Lung microvascular endothelial cell (primary cell): Measurements from ENCODE around the gene BAHD1. TPM values are rescaled to one million over a fixed set of nuclear protein-coding genes. Genes with fewer than 3 reads are reported as not detected.

Experiments
- DNase-seq, 2 donors: peaks; one replicate each; pipeline versions ENCODE4 v3.0.0 to v3.0.0-alpha.2; 2010; ENCODE audit warnings: low read depth in 2 of 2
- total RNA-seq: library from RNA; depleted of rRNA; stranded (reverse); fragments of >200 nt; gene quantifications from 2 replicates; pipeline ENCODE4 v1.2.1, GENCODE V29; 2014

BAHD1 gene
- total RNA-seq = 5.2 and 6.5 TPM in 2 replicates

DNA sequence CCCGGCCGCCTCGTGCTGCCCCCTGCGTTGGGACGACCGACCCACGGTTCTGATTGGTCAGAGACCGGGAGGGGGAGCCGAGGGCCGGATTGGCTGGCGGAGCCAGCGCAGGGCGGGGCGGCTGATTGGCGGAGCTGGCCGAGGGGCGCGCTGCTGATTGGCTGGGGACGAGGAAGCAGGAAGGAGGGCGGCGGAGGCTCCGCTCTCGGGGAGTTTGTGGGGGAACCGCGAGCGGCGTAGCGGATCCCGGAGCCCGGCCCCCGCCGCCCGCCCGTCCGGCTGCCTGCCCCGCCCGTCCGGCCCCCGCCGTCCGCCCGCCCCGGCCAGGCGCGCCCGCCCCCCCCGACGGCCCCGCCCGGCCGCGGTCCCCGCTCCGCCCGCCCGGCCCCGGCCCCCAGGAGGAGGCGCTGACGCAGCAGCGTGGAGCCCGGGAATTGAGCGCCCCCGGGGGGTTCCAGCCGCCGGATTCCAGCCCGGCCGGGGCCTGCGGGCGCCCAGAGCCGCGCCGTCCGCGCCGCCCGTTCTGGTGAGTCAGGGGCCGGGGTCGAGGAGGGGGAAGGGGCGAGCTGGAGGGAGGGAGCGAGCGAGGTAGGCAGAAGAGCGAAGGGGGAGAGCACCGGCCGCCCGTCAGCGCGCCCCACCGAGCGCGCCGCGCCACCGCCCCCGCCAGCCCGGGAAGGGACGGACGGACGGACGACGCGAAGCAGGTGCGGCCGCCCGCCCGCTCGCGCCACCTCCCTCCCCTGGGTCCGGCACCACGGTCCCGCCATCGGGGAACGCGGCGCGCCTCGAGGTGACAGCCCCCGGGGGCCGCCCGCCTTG lies at the start of gene BAHD1:
BAHD1 (plus strand) TSS at position 211 of the 822 bp plus-strand sequence. CDS start 17,512 bp downstream, outside the sequence.
- peak; percentile 95 to 97 for DNase-seq

DNA sequence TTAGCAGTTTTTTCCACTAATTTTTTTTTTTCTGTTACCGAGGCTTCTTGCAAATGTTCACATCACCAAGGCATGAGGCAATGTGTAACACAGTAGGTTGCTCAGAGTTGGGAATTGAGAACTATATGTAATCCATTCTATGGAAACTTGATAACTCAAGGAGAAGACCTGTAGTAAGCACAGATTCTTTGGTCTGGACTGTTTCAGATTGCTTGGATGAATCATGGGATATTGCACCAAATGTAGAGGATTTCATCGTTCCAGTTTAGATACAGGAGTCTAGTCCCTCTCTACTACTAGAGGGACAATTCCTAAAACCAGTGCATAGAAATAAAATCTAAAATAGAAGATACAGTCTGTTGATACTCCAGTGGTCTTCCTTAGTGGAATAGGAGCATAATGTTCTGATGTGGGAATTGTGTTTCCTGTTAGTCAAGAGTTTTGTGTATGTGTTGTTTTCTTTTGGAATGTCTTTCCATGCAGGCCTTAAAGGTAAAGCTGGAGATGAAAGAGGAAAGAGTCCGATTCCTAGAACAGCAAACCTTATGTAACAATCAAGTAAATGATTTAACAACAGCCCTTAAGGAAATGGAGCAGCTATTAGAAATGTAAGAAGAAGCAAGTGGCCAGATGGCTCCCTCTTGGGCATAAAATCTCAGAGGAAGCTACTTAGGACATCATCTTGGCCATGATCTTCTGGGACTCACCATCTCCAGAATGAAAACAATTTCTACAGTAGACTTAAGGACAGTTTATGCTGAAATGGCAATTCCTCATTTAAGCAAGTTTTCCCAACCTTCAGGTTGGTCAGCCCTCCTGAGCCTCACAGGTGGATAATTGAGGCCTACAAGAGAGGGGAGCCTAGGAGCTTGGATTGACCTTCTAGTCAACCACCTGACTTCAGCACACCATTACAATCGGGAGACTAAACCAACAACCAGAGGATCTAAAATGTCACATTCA lies 47.5 kb upstream of the BAHD1 start:
- DNase-seq = no peak

DNA sequence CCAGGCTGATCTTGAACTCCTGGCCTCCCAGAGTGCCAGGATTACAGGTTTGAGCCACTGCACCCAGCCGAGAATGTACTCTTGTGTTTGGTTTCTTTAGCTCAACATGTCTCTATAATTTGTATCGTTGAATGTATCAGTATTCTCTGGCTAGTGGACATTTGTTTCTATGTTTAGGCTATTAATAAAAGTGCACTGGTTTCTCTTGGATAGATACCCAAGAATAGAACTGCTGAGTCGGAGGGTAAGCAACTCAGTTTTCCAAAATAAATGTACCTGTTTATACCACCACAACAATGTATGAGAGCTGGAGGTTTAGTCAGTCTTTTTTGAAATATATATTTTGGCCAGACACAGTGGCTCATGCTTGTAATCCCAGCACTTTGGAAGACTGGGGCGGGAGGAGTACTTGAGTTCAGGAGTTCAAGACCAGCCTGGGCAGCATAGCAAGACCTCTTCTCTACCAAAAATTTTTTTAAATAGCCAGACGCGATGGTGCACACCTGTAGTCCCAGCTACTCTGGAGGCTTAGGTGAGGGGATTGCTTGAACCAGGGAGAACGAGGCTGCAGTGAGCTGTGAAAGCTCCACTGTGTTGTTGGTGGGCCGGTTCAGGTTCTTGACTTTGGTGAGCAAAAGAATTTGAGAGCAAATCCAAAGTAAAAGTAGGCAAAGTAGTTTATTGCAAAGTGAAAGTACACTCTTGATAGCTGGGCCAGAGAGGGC lies 42.9 kb upstream of the BAHD1 start:
- no peak for DNase-seq

DNA sequence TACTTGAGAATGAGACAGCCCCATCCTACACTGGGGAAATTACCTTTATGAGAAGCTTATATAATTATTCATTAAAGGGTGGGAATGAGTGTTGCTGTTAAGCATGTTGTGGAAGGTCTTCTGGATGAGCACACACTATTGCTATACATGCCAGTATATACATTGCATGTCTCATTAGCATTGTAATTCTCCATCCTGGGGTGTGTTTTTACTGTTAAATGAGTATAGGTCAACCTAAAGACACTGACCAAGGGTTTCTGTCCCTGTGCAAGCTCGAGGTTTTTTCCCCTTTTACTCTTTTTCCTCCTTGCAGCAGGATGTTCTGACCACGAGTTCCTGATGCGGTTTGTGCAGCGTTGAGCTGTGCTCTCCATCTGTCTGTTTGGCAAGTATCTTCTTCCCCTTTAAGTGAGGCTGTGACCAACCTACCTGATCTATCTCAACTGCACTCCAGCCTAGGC lies 42.3 kb upstream of the BAHD1 start:
- DNase-seq = no peak

DNA sequence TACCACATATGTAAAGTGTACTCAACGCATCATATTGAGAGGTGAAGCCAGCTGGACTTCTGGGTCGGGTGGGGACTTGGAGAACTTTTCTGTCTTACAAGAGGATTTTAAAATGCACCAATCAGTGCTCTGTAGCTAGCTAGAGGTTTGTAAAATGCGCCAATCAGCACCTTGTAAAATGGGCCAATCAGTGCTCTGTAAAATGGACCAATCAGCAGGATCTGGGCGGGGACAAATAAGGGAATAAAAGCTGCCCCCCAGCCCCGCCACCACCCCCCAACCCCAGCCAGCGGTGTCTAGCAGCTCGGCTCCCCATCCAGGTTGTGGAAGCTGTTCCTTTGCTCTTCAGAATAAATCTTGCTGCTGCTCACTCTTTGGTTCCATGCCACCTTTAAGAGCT lies 41.4 kb upstream of the BAHD1 start:
- no peak for DNase-seq

DNA sequence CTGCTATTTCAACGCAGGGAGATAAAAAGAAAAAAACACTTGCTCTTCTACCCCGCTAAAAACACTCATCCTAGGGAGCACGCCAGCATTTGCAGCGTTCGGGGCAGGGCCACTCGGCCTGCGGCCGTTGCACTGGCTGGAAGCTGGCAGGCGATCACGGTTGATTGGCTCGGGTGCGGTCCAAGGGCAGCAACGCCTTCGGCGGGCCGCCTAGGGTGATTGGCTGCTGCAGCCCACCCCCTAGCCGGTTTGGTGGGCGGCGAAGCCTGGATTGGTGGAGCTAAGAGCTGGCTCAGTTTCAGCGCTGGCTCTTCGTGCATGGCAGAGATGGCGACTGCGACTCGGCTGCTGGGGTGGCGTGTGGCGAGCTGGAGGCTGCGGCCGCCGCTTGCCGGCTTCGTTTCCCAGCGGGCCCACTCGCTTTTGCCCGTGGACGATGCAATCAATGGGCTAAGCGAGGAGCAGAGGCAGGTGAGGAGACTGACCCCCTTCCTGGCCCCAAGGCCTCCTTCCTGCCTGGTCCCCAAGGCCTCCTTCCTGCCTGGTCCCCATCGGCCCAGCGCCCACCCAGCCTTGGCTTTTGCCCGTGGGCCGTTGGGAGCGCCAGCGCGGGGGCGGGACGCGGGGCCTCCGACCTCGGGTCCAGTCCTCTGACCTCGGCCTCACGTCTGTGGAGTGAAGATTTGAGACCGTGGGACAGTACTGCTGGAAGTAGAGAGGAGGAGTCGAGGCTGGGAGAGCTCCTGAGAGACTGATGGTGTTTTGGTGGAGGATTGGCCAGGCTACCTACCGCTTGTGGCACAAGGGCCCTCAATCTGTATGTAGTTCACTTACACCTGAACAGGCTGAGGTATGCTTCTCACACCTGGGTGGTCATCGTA lies 35.0 kb upstream of the BAHD1 start, which contains the start of gene IVD:
IVD (plus strand) TSS at position 295 of the 881 bp plus-strand sequence; CDS start at position 328, 33 bp downstream.
- peak; percentile 97 for DNase-seq

DNA sequence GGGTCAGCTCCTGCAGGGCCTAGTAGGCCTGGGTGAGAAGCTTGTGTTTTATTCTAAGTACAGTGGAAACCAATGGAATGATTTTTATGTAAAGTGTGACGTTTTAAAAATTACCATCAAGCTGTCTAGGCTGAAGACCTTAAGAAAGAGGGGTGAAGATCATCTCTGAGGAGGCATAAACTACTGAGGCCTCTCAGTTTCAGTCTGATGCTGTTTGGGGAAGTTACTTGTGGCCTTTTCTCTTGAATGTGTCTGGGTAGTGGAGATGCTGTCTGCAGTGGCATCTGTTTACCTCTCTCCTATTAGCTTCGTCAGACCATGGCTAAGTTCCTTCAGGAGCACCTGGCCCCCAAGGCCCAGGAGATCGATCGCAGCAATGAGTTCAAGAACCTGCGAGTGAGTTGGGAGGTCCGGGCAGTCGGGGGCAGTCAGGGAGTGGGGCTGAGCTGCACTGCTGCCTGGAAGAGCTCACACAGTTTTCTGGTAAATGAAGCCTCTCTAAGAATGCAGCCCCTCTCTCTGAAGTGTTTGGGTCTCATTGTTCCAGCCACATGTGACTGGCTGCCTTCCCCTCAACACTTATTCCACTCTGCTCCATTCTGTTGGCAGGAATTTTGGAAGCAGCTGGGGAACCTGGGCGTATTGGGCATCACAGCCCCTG lies 33.3 kb upstream of the BAHD1 start:
- DNase-seq = no peak

DNA sequence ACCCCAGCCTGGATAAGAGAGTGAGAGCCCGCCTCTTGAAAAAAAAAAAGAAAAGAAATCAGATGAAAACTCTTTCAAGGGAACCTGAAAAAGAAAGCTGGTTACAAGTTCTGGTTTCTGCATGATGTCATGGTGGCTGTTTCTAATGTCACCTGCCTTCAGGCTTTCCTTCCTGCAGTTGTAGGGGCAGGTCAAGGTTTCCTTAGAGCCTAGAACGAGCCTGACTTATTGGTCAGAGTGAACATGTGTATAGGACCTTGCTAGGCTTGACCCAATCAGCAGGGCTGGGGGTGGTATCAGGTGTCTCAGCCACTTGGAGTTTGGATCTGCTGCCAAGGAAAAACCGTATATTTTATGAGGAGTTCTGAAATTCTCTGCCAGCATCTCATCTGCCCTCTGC lies 31.4 kb upstream of the BAHD1 start:
- DNase-seq = no peak

DNA sequence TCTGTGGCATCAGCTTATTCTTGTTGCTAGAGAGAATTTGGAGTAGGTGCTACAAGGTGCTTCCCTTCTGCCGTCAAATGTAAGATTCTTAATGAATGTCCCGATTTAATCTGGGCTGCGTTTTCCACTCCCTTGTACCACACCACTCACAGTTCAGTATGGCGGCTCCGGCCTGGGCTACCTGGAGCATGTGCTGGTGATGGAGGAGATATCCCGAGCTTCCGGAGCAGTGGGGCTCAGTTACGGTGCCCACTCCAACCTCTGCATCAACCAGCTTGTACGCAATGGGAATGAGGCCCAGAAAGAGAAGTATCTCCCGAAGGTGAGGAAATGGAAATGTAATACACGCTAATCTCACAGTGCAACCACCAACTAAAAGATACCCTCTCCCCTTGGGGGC lies 30.3 kb upstream of the BAHD1 start:
- DNase-seq = no peak

DNA sequence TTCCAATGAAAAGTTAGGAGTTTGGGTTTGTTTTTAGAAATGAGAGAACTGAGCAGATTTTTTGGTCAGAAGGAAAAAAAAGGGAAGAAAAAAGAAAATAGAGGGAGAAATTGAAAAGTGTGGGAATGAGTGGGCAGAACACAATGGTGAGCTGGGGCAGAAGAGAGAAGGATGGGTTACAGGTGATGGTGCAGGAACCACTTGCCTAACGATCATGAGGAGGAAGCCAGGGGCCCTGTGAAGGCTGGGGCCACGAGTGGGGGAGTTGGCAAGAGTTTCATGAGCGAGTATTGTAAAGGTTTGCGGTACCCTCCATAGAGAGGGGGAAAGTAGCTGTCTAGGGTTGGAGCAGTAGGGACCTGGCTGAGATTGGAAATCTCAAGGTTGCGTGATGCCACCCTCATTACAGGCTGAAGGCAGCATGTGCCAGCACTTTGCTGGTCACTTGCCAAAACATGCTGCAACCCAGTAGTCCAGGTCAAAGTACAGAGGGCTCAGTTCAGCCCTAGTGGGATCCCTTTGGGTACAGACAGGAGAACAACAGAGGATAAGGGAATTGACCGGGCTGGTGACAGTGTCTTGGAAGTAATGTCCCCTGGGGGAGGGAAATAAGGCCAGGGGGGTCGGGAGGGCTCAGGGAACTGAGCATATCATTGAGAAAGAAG lies 28.5 kb upstream of the BAHD1 start:
- DNase-seq = no peak

DNA sequence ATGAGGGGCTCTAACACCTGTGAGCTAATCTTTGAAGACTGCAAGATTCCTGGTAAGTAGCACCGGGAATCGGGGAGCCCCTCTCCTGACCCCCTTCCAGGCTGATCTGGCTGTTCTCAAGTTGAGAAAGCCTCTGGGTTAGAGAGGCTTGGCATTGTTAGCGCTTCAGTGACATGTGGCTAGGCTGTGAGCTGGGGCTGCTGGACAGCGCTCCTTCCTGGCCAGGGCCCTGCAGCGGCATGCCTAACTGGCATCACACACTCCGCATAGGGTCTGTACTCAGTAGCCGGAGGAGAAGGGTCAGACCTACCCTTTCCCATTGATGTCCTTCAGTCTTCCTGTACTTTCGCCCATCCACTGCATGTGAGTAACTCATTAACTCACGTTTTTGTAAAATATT lies 27.7 kb upstream of the BAHD1 start:
- no peak for DNase-seq

DNA sequence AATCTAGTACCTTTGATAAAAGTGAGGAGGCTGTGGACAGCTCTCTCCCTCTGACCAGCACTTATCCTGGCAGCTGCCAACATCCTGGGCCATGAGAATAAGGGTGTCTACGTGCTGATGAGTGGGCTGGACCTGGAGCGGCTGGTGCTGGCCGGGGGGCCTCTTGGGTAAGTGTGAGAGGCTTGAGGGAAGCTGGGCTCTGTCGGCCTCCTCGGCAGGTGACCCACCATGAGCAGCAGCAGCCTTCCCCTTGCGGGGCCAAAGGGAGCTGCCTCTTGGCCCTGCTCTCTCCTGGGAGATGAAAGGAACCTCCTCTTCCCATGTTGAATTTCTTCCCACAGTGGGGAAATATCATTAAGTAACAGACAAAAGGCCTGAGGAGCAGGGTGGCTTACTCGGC lies 25.9 kb upstream of the BAHD1 start:
- no peak for DNase-seq

DNA sequence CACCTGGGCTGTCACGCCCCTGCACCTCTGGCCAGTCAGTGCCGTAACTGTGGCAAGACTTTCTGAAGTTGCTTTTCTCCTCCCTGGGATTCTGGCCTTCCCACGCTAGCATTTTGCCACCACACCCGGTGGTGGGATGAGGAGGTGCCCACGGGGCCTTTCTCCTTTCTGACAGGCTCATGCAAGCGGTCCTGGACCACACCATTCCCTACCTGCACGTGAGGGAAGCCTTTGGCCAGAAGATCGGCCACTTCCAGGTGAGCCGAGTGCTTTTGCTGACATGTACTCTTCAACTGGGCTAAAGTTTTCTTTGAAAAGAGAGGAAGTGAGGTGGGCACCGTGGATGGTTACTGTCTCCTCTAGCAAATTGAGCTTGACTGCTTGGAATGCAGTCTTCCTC lies 25.5 kb upstream of the BAHD1 start:
- no peak for DNase-seq

DNA sequence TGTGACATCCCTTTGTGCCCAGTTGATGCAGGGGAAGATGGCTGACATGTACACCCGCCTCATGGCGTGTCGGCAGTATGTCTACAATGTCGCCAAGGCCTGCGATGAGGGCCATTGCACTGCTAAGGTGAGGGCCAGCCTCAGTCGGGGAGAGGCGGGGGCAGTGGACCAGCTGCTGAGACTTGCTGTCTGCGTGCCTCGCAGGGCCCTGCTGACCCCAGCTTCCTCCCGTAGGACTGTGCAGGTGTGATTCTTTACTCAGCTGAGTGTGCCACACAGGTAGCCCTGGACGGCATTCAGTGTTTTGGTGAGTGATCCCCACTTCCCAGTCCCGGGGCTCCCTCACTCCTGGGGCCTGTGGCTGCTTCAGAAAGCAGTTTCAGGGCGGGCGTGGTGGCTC lies 24.7 kb upstream of the BAHD1 start:
- DNase-seq = no peak

DNA sequence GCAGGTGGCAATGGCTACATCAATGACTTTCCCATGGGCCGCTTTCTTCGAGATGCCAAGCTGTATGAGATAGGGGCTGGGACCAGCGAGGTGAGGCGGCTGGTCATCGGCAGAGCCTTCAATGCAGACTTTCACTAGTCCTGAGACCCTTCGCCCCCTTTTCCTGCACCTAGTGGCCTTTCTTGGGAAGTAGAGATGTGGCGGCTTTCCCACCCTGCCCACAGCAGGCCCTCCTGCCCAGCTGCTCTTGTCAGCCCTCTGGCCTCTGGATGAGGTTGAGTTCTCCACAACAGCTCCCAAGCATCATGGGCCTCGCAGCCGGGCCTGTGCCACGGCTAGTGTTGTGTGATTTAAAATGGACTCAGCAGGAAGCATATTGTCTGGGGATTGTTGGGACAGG lies 22.6 kb upstream of the BAHD1 start:
- no peak for DNase-seq

DNA sequence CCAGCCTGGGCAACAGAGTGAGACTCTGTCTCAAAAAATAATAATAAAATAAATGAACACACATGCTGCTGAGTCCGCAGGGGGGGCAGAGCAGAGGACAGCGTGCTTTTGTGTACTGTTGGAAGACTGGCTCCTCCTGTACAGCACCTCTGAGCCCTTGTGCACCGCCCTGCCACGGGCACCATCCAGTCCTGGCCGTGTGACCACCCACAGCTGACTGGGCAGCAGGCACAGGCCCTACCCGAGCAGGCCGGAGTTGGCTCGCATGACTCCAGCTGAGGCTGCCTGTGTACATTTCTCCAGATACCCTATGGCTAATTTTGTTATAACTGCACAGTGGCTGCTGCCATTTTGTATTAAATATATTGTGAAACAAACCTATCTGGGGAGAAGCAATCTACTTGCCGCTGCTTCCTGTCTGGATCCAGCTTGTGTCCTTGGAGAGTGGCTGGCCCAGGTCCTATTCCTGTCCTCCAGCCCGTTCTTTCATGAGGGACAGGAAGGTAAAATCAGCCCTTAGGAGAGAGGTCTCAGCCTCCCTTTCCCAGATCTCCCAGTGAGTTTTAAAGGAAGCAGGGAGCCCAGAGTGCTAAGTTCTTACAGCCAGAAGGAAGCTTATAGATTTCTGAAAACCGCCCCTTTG lies 20.6 kb upstream of the BAHD1 start:
- DNase-seq = no peak

DNA sequence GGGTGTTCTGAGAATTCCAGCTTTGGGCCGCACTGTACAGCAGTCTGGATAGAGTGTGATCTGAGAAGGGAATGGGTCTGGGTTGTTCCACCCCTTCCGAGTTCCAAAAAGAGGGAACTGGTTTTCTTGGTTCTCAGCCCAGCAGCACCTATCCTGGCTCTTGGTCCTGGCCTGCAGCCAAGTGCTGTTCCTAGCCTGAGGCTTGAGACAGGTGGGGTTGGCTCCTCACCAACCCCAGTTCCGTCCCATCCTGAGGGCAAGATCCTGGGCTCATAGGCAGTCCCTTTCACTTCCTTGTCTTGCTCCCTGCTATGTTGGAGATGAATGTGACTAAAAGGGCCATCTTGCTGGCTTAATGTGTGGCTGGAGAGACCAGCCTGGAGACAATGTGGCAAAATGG lies 20.0 kb upstream of the BAHD1 start:
- DNase-seq = no peak

DNA sequence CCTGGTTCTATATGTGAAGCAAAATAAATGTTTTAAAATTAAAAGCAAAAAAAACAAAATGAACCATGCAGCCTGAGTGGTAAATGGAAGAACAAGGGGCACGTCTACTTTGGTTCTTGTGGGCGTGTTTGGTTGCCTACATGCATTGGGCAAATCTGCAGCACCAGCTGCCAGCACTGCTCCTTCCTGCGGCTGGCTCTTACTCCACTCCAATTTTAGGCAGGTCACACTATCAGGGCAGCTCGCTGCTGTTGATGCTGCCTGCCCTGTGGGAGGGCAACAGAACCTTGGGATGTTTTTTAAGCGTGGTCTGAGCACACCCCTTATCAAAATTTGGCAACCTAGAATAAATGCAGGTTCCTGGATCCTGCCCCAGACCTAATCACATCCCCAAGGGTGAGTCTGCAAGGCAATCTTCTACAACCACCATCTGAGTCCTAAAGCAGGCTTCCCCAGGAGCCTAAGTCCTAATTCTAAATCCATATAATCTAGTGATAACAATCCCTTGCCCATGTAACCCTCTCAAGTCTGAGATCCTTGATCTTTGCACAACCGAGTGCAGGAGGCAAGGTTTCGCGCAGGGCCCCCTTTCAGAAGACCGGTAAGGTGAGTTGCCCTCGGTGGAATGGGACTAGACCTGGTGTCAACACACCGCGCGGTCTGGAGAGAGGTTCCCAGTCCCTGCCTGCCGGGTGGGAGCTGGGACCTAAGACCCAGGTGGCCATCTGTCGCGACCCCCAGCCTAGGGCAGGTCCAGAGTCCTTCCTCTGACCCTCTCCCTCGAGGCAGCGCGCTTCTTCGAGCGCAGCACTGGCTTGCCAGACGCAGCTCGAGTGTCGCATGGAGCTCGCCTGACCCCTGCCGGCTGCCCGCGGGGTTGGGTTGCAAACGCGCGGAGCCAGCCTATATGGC lies 19.3 kb upstream of the BAHD1 start:
- DNase-seq = peak; percentile 70 to 77
